Metanephros (tissue), 2 donors: ENCODE data around the gene RTL1. TPM values are rescaled to one million over a fixed set of nuclear protein-coding genes. Genes with fewer than 3 reads are reported as not detected.

Experiments
- small RNA-seq: library from RNA; depleted of rRNA; stranded (forward); fragments of <200 nt; gene quantifications from one replicate; pipeline ENCODE3, GENCODE V24; 2014; ENCODE audit warnings: low replicate concordance
- total RNA-seq: library from RNA; depleted of rRNA; stranded (reverse); fragments of >200 nt; gene quantifications from one replicate; pipeline ENCODE4 v1.2.3, GENCODE V29; 2014

The RTL1 gene
- total RNA-seq, result 8.5 TPM

GRCh38 chr14:100903672-100904185 lies at the start of gene RTL1:
TSS of gene RTL1 (minus strand) at chr14:100903722. CDS start at chr14:100884788, 18,934 bp downstream.

Small RNA genes within 50 kb of the gene (small RNA-seq; reads per million reads assigned to genes)
- gene MIR127 (not detected), gene MIR136 (not detected), gene MIR337 (2.4 reads per million, percentile 90 among the genes with 10 or more reads in this experiment), gene MIR370 (5.5 reads per million, percentile 93 among the genes with 10 or more reads in this experiment), gene MIR431 (not detected), gene MIR432 (not detected), gene MIR433 (not detected), gene MIR493 (15.5 reads per million, percentile 95 among the genes with 10 or more reads in this experiment), gene RF02145 (not detected), gene SNORD112 (1.1 reads per million, percentile 83 among the genes with 10 or more reads in this experiment), gene SNORD113-1 (not detected), gene SNORD113-2 (not detected), gene SNORD113-3 (18.3 reads per million, percentile 96 among the genes with 10 or more reads in this experiment), gene SNORD113-4 (10.1 reads per million, percentile 95 among the genes with 10 or more reads in this experiment), gene SNORD113-5 (236 reads per million, percentile 98 among the genes with 10 or more reads in this experiment), gene SNORD113-6 (181 reads per million, percentile 98 among the genes with 10 or more reads in this experiment), gene SNORD113-7 (376 reads per million, percentile 98 among the genes with 10 or more reads in this experiment), gene SNORD113-8 (1,870 reads per million, percentile 99 among the genes with 10 or more reads in this experiment), gene SNORD113-9 (90.2 reads per million, percentile 97 among the genes with 10 or more reads in this experiment), gene SNORD114-1 (560 reads per million, percentile 99 among the genes with 10 or more reads in this experiment), gene SNORD114-2 (not detected), gene SNORD114-3 (335 reads per million, percentile 98 among the genes with 10 or more reads in this experiment)

Other genes with a start within 250 kb of the RTL1 start
- 170 TPM for gene DLK1, start 176.8 kb downstream of the RTL1 start, total RNA-seq
- gene MEG3, start 77.6 kb downstream of the RTL1 start, total RNA-seq, result 466 TPM